Measurements from ENCODE around the gene CACNG5.

CACNG5 gene

DNA sequence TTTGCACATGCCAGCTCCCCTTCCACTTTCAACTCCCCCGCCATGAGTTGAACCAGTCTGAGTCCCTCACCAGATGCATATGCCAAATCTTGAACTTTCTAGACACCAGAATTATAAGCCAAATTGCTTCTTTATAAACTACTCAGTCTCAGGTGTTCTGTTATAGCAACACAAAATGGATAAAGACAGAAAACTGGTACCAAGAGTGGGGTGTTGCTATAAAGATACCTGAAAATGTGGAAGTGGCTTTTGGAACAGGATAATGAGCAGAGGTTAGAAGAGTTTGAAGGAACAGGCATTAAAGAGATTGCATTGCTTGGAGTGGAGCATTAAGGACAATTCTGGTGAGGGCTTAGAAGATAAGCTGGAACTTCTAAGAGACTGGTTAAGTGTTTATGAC, 17.2 kb upstream of the CACNG5 start:
- Histone ChIP-seq H3K4me1 (ENCODE audit: control insufficient read depth in 1 of 2, insufficient read depth in 2 of 2, low read length in 2 of 2) (no peaks in the 10 kb centered on the region), H3K4me3 (ENCODE audit: low read depth in 1 of 2, low read length in 2 of 2) (no peak overlapping the region), H3K9ac (ENCODE audit: low read depth in 1 of 2, low read length in 2 of 2) (no peak overlapping the region), H3K27me3 (ENCODE audit: control insufficient read depth in 1 of 2, insufficient read depth in 2 of 2, low read length in 2 of 2) (no peaks in the 10 kb centered on the region), H3K27ac (ENCODE audit: low read depth, low read length) (no peak overlapping the region), H3K9me3 (ENCODE audit: control insufficient read depth in 1 of 2, low read length in 2 of 2) (peaks cover 0 to 4% of the 10 kb centered on the region in 2 donors), H3K36me3 (ENCODE audit: control insufficient read depth in 1 of 2, insufficient read depth in 2 of 2, low read length in 2 of 2) (no peaks in the 10 kb centered on the region)

DNA sequence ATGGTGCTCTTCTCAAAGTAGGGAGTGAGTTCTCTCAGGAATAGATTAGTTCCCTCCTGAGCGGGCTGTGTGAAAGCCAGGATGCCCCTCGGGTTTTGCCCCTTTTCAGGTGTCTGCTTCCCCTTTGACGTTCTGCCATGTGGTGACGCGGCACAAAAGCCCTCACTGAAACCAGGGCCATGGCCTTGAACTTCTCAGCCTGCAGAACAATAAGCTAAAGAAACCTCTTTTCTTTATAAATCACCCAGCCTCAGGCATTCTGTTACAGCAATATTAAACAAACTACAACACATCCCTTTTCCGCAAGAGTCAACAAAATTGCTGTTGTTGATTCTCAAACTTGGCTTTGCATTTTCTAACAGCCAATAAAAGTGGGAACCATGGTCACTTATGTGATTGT, 15.5 kb upstream of the CACNG5 start:
- H3K27me3 ChIP-seq (ENCODE audit: control insufficient read depth in 1 of 2, insufficient read depth in 2 of 2, low read length in 2 of 2) = peaks cover 0 to 3% of the 10 kb centered on the region in 2 donors
- no peak overlapping the region for H3K4me3 ChIP-seq (ENCODE audit: low read depth in 1 of 2, low read length in 2 of 2)
- H3K36me3 ChIP-seq (ENCODE audit: control insufficient read depth in 1 of 2, insufficient read depth in 2 of 2, low read length in 2 of 2) = no peaks in the 10 kb centered on the region
- no peaks in the 10 kb centered on the region for H3K4me1 ChIP-seq (ENCODE audit: control insufficient read depth in 1 of 2, insufficient read depth in 2 of 2, low read length in 2 of 2)
- H3K9me3 ChIP-seq (ENCODE audit: control insufficient read depth in 1 of 2, low read length in 2 of 2) = peaks cover 0 to 4% of the 10 kb centered on the region in 2 donors
- H3K9ac ChIP-seq (ENCODE audit: low read depth in 1 of 2, low read length in 2 of 2) = no peak overlapping the region
- H3K27ac ChIP-seq (ENCODE audit: low read depth, low read length) = no peak overlapping the region

DNA sequence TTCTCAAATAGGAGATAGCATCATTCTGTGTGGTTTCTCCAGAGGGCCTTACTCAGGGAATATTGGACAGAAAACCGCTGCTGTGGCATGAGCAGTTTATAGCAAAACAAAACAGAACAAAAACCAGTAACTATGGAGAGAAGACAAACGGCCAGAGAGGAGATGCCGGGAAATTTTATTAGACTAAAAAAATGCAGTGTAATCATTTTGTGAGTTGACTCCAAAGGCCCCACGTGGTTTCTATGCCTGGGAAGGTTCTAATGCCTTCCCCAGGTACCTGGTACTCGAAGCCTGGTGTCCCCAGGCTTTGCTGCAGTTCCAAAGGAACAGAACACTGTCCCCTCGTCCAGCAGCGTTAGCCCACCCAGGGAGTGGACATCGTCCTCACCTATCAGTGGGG, 12.9 kb upstream of the CACNG5 start:
- peaks cover 0 to 3% of the 10 kb centered on the region in 2 donors for H3K27me3 ChIP-seq (ENCODE audit: control insufficient read depth in 1 of 2, insufficient read depth in 2 of 2, low read length in 2 of 2)

DNA sequence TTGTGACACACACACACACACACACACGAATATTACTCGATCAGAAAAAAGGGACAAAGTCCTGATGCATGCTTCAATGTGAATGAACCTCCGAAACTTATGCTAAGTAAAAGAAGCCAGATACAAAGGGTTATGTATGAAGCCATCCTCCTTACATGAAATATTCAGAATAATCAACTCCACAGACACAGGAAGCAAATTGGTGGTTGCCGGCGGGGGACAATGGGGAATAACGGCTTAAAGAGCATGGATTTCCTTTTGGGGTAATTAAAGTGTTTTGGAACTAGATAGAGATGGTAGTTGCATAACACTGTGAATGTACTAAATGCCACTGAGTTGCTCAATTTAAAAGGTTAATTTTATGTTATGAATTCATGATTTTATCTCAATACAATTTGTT, 8.1 kb upstream of the CACNG5 start:
- H3K36me3 ChIP-seq (ENCODE audit: control insufficient read depth in 1 of 2, insufficient read depth in 2 of 2, low read length in 2 of 2) = no peaks in the 10 kb centered on the region
- no peak overlapping the region for H3K9ac ChIP-seq (ENCODE audit: low read depth in 1 of 2, low read length in 2 of 2)
- H3K4me3 ChIP-seq (ENCODE audit: low read depth in 1 of 2, low read length in 2 of 2) = no peak overlapping the region
- H3K27me3 ChIP-seq (ENCODE audit: control insufficient read depth in 1 of 2, insufficient read depth in 2 of 2, low read length in 2 of 2) = peaks cover 6 to 13% of the 10 kb centered on the region in 2 donors
- H3K9me3 ChIP-seq (ENCODE audit: control insufficient read depth in 1 of 2, low read length in 2 of 2) = no peaks in the 10 kb centered on the region
- no peak overlapping the region for H3K27ac ChIP-seq (ENCODE audit: low read depth, low read length)
- no peaks in the 10 kb centered on the region for H3K4me1 ChIP-seq (ENCODE audit: control insufficient read depth in 1 of 2, insufficient read depth in 2 of 2, low read length in 2 of 2)

More for the DNA sequence above, 12.9 kb upstream of the CACNG5 start:
- Histone ChIP-seq H3K4me3 (ENCODE audit: low read depth in 1 of 2, low read length in 2 of 2) (no peak overlapping the region), H3K27ac (ENCODE audit: low read depth, low read length) (no peak overlapping the region), H3K4me1 (ENCODE audit: control insufficient read depth in 1 of 2, insufficient read depth in 2 of 2, low read length in 2 of 2) (no peaks in the 10 kb centered on the region), H3K9ac (ENCODE audit: low read depth in 1 of 2, low read length in 2 of 2) (no peak overlapping the region), H3K9me3 (ENCODE audit: control insufficient read depth in 1 of 2, low read length in 2 of 2) (peaks cover 0 to 4% of the 10 kb centered on the region in 2 donors), H3K36me3 (ENCODE audit: control insufficient read depth in 1 of 2, insufficient read depth in 2 of 2, low read length in 2 of 2) (no peaks in the 10 kb centered on the region)

DNA sequence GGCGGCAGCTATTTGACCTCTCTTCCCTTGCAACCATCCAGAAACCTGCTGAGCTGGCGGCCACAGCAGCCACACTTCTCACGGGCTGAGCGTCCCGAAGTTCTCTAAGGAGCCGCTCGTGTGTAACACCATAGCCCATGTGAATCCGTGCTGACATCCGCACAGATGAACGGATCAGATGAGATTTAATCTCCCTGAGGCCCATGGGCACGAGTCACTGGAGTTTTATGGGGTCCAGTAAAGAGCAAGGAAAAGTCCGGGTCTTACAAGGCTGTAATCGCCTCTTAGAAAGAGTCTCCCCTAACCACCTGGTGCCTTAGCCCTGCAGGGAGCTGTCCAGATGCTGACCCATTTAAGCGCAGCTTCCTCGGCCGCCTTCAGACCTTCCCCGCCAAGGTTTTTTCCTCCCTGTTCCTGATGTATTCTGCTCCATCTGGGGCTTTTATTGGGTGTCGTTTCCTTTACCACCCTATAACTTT, 5.5 kb upstream of the CACNG5 start:
- Histone ChIP-seq H3K9me3 (ENCODE audit: control insufficient read depth in 1 of 2, low read length in 2 of 2) (no peaks in the 10 kb centered on the region), H3K4me1 (ENCODE audit: control insufficient read depth in 1 of 2, insufficient read depth in 2 of 2, low read length in 2 of 2) (no peaks in the 10 kb centered on the region), H3K36me3 (ENCODE audit: control insufficient read depth in 1 of 2, insufficient read depth in 2 of 2, low read length in 2 of 2) (no peaks in the 10 kb centered on the region), H3K9ac (ENCODE audit: low read depth in 1 of 2, low read length in 2 of 2) (no peak overlapping the region), H3K27me3 (ENCODE audit: control insufficient read depth in 1 of 2, insufficient read depth in 2 of 2, low read length in 2 of 2) (peaks cover 18 to 20% of the 10 kb centered on the region in 2 donors), H3K4me3 (ENCODE audit: low read depth in 1 of 2, low read length in 2 of 2) (no peak overlapping the region), H3K27ac (ENCODE audit: low read depth, low read length) (no peak overlapping the region)

DNA sequence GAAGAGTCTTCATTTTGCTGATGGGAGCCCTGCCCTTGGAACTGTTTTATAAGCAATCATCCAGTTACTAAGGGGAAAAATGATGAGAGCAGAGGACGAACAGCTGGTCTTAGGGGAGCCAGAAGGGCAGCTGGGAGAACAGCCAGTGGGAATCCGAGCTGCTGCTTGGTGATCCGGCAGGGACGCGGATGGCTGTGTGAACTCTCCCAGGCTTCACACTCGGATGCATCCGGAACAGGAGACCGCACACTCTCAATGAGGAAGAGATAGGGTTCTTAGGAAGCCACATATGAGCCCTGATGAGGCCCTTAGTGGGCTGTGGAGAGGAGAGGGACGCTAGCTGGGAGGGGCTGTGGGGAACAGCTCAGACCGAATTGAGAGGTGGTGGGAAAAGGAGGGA, 5.0 kb upstream of the CACNG5 start:
- Histone ChIP-seq H3K4me1 (ENCODE audit: control insufficient read depth in 1 of 2, insufficient read depth in 2 of 2, low read length in 2 of 2) (no peaks in the 10 kb centered on the region), H3K27ac (ENCODE audit: low read depth, low read length) (no peak overlapping the region), H3K36me3 (ENCODE audit: control insufficient read depth in 1 of 2, insufficient read depth in 2 of 2, low read length in 2 of 2) (no peaks in the 10 kb centered on the region), H3K27me3 (ENCODE audit: control insufficient read depth in 1 of 2, insufficient read depth in 2 of 2, low read length in 2 of 2) (peaks cover 21 to 24% of the 10 kb centered on the region in 2 donors), H3K4me3 (ENCODE audit: low read depth in 1 of 2, low read length in 2 of 2) (no peak overlapping the region), H3K9me3 (ENCODE audit: control insufficient read depth in 1 of 2, low read length in 2 of 2) (no peaks in the 10 kb centered on the region), H3K9ac (ENCODE audit: low read depth in 1 of 2, low read length in 2 of 2) (no peak overlapping the region)

DNA sequence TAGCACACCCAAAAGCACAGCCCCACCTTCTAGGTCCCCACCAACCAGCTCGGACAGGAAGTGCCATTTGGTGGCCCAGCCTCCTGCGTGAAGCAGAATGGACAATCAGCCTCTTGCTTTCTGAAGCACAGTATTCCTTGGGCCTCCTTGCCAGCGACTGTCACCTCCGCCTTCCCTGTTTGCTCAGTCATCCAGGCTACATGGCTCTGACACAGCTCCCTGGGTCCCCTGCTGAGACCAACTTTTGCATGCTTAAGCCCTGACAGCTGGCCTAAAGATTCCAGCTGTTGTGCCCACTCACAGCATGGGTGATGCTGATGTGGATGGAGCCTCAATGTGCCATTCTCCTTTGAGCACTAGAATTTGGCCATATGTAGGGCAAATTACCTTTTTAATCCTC, 4.5 kb upstream of the CACNG5 start:
- no peak overlapping the region for H3K4me3 ChIP-seq (ENCODE audit: low read depth in 1 of 2, low read length in 2 of 2)
- no peak overlapping the region for H3K9ac ChIP-seq (ENCODE audit: low read depth in 1 of 2, low read length in 2 of 2)
- no peak overlapping the region for H3K27ac ChIP-seq (ENCODE audit: low read depth, low read length)
- H3K27me3 ChIP-seq (ENCODE audit: control insufficient read depth in 1 of 2, insufficient read depth in 2 of 2, low read length in 2 of 2) = peaks cover 25 to 28% of the 10 kb centered on the region in 2 donors
- H3K9me3 ChIP-seq (ENCODE audit: control insufficient read depth in 1 of 2, low read length in 2 of 2) = no peaks in the 10 kb centered on the region
- H3K36me3 ChIP-seq (ENCODE audit: control insufficient read depth in 1 of 2, insufficient read depth in 2 of 2, low read length in 2 of 2) = no peaks in the 10 kb centered on the region
- H3K4me1 ChIP-seq (ENCODE audit: control insufficient read depth in 1 of 2, insufficient read depth in 2 of 2, low read length in 2 of 2) = no peaks in the 10 kb centered on the region

DNA sequence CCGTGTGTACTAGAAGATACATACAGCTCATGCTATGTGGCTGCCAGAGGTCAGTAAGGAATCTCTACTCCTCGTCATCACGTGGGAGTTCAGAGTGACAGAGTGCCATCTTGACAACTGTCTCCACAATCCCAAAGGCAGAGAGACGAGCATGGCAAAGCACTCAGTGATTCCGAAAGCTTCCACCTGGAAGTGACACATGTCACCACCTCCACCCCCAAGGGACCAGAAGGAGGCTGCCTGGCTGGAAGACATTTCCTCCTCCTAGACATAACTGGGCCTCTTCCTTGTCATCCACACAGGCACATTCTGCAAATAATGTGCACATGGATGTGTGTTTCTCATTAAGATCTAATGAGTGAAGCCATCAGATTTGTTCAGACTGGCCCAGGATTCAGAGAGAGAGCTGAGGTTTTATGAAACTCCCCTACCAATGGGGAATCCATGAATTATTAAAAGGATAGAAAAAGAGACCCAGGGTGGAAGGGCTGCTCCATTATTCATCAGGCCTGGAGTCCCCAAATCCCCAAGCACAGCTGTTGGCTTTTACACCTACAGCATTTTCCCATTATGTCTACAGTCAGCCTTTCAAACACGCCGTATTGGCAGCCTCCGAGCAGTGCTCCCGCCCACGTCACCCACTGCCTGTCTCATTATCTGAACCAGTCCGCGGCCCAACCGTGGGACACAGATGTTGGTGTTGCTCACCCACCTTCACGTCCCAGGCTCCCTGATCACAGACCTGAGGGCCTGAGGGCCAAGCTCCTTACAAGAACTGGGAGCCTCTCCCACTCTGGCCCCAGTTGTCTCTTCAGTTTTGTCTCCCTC, 3.3 kb upstream of the CACNG5 start:
- H3K4me1 ChIP-seq (ENCODE audit: control insufficient read depth in 1 of 2, insufficient read depth in 2 of 2, low read length in 2 of 2) = no peaks in the 10 kb centered on the region
- no peaks in the 10 kb centered on the region for H3K36me3 ChIP-seq (ENCODE audit: control insufficient read depth in 1 of 2, insufficient read depth in 2 of 2, low read length in 2 of 2)
- no peaks in the 10 kb centered on the region for H3K9me3 ChIP-seq (ENCODE audit: control insufficient read depth in 1 of 2, low read length in 2 of 2)
- H3K9ac ChIP-seq (ENCODE audit: low read depth in 1 of 2, low read length in 2 of 2) = no peak overlapping the region
- no peak overlapping the region for H3K4me3 ChIP-seq (ENCODE audit: low read depth in 1 of 2, low read length in 2 of 2)
- peaks cover 36 to 38% of the 10 kb centered on the region in 2 donors for H3K27me3 ChIP-seq (ENCODE audit: control insufficient read depth in 1 of 2, insufficient read depth in 2 of 2, low read length in 2 of 2)
- H3K27ac ChIP-seq (ENCODE audit: low read depth, low read length) = no peak overlapping the region

DNA sequence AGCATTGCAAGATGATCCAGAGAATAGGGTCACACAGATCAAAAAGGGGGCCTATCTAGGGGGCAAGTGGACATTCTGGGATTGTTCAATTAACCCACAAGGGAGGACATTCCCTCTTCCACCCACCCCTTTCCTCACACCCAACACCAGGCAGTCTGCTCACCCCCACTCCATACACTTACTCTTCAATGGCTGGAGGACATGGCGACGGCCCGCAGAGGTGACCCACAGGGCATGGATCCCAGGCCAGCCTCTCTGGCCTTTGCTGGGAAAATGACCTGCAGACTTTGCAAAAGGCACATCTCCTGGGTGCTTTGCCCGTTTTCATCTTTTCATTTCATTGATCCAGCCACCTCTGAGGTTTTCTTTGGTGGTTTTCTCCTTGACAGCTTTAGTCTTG, 1.7 kb upstream of the CACNG5 start:
- Histone ChIP-seq H3K36me3 (ENCODE audit: control insufficient read depth in 1 of 2, insufficient read depth in 2 of 2, low read length in 2 of 2) (no peaks in the 10 kb centered on the region), H3K4me3 (ENCODE audit: low read depth in 1 of 2, low read length in 2 of 2) (no peak overlapping the region), H3K4me1 (ENCODE audit: control insufficient read depth in 1 of 2, insufficient read depth in 2 of 2, low read length in 2 of 2) (no peaks in the 10 kb centered on the region), H3K27me3 (ENCODE audit: control insufficient read depth in 1 of 2, insufficient read depth in 2 of 2, low read length in 2 of 2) (peaks cover 37 to 40% of the 10 kb centered on the region in 2 donors), H3K27ac (ENCODE audit: low read depth, low read length) (no peak overlapping the region), H3K9me3 (ENCODE audit: control insufficient read depth in 1 of 2, low read length in 2 of 2) (no peaks in the 10 kb centered on the region), H3K9ac (ENCODE audit: low read depth in 1 of 2, low read length in 2 of 2) (no peak overlapping the region)

DNA sequence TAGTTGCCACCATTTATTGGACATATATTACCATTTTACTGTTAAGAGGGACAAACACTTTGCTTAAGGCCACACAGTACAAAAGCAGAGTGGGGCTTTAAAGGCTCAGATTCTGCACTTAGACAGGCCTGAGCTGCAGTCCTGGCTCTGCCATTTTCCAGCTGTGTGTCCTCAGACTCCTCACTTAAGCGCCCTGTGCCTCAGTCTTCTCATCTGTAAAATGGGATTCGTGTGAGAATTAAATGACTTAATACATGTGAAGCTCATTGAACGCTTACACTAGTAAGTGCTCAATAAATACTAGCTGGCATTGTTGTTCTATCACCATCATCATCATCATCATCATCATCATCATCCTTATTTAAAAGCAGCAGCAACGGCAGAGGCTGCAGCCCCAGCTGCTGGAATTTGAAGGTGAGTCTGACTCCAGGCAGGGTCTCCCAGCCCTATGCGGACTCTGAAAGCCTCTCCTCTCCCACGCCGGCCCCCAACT, 445 bp upstream of the CACNG5 start:
- Histone ChIP-seq H3K36me3 (ENCODE audit: control insufficient read depth in 1 of 2, insufficient read depth in 2 of 2, low read length in 2 of 2) (no peaks in the 10 kb centered on the region), H3K27me3 (ENCODE audit: control insufficient read depth in 1 of 2, insufficient read depth in 2 of 2, low read length in 2 of 2) (peaks cover 33 to 37% of the 10 kb centered on the region in 2 donors), H3K27ac (ENCODE audit: low read depth, low read length) (no peak overlapping the region), H3K9ac (ENCODE audit: low read depth in 1 of 2, low read length in 2 of 2) (no peak overlapping the region), H3K9me3 (ENCODE audit: control insufficient read depth in 1 of 2, low read length in 2 of 2) (no peaks in the 10 kb centered on the region), H3K4me3 (ENCODE audit: low read depth in 1 of 2, low read length in 2 of 2) (no peak overlapping the region), H3K4me1 (ENCODE audit: control insufficient read depth in 1 of 2, insufficient read depth in 2 of 2, low read length in 2 of 2) (no peaks in the 10 kb centered on the region)

Data from duodenal mucosa (tissue), 2 donors.